Stimulated activated CD8-positive, alpha-beta memory T cell treated with anti-CD3 and anti-CD28 coated beads, Interleukin-4, amount 100 ng/mL, for 4 hours (primary cell): Measurements from ENCODE around the gene TTLL10.

Experiments used
- DNase-seq, 2 donors: peaks; one replicate each; pipeline ENCODE4 v3.0.0-alpha.2; 2020; ENCODE audit warnings: low read depth in 2 of 2, low spot score in 1 of 2

The TTLL10 gene

DNA sequence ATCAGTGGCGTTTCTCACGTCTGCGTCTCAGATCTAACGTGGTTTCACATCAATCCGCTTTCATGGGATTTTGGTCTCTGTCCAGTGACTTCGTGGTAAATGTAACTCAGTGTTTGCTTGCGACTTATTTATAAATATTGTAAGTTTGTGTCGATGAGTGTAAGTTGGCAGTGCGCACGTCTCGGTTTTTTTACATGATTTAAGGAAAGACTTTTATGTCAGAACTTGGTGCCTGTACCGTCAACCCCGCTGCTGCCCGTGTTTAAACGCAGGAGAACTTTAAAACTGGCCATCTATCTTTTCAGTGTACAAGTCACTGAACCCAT, 59.9 kb downstream of the TTLL10 start:
- no peak for DNase-seq

DNA sequence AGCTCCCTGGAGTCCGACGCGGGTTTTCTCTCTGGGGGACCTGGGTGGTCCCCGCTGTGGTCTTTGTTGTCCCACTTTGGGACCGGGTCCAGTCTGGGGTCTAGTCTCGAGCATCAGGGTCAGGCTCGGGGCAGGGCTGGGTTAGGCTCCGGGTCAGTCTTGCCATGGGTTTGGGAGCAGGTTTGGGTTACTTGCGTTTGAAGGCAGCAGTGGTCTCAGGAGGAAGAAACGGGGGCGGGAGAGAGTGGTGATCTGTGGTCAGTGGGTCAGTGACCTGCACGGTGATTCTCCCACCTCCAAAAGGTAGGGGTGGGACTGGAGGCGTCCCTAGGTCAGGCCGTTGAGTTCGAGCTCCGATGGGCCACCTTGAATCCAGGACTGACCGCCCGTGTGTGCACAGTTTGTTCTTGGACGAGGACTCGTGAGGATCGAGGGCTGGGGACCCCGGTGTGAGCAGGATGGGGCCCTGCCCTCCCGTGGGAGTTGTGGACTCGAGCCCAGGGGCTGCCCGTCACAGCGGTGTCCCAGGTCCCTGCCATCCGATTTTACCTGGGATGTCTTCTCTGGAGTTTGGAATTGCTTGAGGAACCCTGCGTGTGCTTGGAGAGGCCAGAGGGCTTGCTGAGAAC, 60.6 kb downstream of the TTLL10 start:
- no peak for DNase-seq

DNA sequence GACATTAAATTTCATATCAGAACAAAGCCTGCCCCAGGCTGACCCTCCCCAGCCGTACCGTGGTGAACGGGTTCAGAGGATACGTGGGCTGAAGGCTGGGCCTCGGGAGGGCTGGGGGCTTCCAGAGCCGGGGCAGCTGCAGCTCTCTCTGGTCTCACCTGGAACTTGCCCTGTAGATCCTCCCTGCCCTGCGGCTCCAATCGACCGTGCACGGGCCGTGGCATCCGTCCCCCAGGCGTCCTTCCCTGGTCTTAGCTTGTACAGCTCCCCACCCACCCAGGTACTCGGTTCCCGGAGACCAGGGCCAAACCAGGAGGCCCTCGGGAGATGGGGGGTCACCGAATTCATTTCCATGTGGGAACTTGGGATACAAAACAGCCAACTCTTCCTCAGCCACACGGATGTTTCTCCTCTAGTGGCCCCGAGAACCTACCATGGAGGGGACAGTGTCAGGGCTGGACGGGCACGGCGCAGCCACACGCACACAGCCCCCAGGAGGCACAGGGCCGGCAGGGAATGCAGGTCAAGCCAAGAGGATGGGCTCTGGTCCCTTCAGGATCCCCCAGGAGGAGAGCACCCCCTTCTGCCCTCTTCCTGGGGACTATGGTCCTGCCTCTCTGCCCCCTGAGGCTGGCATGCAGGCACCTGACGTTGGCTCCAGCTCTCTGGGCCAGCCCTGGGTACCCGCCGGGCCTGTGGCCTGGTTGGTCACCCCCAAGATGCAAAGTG, 61.5 kb downstream of the TTLL10 start:
- no peak for DNase-seq

- DNase-seq = no peak
These were observed 62.6 kb downstream of the TTLL10 start for GRCh38 chr1:1236176-1236763.

GRCh38 chr1:1236945-1237873, 63.5 kb downstream of the TTLL10 start:
- no peak for DNase-seq

GRCh38 chr1:1237874-1238701, 64.4 kb downstream of the TTLL10 start:
- no peak for DNase-seq

DNA sequence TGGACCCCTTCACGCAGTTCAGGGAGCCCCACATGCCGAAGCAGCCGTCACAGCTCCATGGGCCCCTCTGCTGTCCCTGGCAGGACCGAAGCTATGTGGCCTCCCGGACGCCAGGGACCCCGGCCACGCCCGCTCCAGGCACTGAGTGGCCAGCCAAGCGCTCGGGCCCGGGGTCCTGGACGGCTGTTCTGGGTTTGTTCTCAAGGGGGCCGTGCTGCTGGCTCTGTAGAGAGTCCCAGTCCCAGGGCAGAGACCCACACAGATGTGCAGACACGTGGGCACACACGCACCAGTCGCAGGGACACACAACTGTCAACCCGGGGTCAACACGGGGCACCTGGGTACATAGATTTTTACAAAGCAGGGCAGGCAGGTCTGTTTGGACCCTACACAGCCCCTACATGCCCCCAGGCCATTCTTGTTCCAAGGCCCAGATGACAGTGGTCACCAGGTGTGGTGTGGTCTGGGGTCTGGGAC, 65.1 kb downstream of the TTLL10 start:
- no peak for DNase-seq

- no peak for DNase-seq
These were observed 65.5 kb downstream of the TTLL10 start for GRCh38 chr1:1239227-1239613.

- DNase-seq = no peak
These were observed 66.1 kb downstream of the TTLL10 start for GRCh38 chr1:1239614-1240347.

DNA sequence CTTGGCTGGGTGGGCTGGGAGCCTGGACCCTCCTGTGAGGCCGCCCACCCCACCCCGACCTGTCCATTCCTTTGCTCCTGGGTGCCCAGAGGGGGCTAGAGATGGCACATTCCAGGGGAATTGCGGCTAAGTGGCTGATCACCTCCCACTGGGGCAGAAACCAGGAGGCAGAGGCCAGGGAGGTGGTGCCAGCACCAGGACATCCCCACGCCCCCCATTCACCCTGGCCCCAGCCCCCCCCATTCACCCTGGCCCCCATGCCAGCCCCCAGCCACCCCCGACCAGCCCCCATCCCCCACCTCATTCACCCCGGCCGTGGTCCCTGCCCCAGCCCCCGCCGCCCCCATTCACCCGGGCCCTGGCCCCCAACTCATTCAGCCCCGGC, 66.7 kb downstream of the TTLL10 start:
- no peak for DNase-seq

DNA sequence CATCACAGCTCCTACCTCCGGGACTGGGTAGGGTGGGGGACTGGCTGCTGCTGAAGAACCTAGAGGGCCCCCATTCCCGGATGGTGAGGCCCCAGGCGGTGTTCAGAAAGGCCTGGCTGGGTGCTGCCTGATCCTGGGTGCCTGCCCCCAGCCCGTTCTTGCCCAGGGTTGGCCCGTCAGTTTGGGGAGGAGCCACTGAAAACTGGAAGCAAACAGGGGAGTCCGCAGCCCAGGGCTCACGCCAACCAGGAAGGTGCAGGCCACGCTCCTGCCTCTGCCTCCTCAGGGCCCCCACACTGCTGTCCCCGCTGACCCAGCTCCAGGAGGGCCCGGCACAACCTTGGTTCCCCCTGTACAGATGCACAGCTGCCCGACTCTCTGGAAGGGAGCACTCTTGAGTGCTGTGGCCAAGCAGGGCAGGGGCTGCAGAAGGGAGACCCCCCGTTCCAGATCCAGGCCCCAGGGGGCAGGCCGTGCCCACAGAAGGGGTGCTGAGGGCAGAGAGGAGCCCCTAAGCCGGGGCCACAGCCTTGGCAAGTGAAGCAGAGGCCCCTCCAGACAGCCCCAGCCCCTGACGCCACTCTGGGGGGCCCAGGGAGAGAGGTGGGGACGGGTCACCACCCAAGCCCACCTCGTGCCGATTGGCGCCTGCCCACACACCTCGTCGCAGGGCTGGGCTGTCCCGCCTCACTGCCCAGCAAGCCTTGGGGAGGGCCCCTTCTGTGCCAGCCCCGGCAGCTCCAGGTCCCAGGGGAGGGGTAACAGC, 67.3 kb downstream of the TTLL10 start:
- DNase-seq = no peak

DNA sequence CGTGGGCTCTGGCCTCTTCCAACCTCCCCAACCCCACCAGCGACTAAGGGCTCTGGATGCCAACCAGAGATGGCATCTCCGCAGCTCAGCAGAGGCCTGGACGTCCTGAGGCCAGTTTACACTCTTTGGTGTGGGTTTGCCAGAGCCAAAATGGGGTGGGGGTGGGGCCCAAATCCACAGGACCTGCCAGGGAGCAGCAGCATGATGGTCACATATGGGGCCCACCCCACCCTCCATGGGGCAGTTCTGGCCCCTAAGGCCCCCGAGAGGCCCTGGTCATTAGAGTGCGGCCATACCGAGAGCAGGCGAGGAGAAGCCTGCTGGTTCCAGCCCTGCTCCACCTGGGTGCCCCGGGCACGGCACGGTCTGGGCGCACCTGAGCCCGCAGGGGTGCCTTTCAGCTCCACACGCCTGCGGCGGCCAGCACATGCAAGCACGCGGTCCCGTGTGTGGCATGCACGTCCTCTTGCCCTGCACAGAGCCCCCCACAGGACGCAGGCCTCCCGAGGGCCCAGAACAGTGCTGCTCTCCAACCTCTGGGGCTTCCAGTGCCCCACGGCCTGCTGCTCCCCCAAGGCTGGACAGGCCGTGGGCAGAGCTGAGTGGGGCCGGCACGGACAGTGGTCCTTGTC, 68.0 kb downstream of the TTLL10 start:
- DNase-seq = no peak

DNA sequence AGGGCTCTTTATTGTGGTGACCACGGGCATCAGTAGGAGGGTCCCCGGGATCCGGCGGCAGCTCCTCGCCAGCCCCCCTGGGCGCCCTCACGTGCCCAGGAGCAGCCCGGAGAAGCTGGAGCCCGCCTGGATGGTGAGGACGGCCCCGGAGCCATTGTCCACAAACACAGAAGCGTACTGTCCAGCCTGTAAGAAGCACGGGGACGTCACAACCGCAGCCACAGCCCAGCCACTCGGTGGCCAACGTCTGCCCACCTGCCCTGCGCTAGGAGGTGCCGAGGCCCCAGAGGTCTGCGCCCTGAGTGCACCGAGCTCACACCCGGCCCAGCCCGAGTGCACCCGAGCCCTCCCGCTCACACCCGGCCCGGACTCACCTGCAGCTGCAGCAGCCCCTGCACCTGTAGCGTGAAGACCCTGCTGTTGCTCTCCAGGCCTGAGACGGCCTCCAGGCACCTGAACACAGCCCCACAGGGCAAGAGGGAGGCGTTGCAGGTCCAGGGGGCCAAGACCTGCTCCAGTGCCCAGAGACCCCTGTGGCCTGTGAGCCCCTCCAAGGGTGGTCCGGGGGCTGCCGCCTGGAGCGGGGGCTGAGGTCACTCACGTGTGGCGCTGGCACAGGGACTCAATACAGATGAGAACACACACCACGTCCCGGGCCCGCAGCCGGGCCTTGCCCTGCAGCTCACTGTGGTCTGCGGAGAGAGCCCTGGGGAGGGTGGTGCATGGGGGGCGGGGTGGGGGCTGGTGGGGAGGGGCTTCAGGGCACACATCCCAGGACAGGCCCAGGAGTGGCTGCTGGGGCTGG, 69.0 kb downstream of the TTLL10 start:
- no peak for DNase-seq

DNA sequence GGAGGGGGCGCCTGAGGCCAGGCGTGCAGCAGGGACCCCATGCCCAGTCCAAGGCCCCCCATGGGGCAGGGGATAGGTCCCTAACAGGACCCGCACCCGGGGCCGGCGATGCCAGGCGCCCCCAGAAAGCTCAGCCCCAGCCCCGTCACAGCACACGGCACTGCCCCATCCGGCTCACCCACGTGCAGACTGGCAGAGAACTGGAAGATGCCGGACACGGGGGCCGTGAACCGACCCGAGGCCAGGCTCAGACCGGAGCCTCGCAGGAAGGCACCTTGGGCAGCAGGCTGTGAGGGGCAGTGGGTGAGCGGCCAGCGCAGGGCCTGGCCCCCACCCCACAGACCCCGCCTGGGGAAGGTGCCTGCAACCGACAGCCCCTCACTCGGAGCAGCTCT, 69.6 kb downstream of the TTLL10 start:
- no peak for DNase-seq

GRCh38 chr1:1243807-1244191, 70.1 kb downstream of the TTLL10 start:
- DNase-seq = no peak

DNA sequence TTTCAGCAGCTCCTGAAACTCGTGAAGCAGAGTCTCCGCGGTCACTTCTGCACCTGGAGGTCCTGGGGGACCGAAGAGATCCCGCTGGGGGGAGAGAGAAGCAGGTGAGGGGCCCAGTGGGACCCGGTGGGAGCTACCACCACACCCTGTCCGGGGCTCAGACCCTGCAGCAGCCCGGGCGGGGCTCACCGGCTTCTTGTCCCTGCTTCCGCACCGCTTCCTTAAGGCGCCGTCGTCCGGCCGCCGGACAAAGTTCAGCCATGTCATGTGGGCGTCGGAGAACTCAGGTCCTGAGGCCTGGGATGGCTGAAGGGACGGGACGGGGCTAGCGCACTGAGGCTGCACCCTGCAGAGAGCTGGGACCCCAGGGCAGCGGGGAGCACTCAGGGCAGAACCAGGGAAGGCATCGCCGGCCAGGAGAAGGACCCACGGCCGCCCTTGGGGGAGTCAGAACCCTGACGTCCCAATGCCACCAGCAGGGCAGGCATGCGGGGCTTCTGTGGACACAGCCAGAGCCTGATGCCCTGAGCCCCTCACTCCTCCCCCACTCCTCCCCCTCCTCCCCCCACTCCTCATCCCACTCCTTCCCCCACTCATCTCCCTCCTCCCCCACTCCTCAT, 70.6 kb downstream of the TTLL10 start:
- DNase-seq = no peak

GRCh38 chr1:1245178-1245816, 71.6 kb downstream of the TTLL10 start:
- no peak for DNase-seq
